Renal pelvis (tissue), 12 donors: Measurements from ENCODE around the gene RAB30. TPM values are rescaled to one million over a fixed set of nuclear protein-coding genes. Genes with fewer than 3 reads are reported as not detected.

Experiments
- DNase-seq: peaks from one replicate; pipeline ENCODE4 v3.0.0-alpha.2; 2013
- long read RNA-seq, 16 experiments: transcript quantifications; one replicate each; lab custom pipeline, GENCODE V29; 2026
- polyA plus RNA-seq, 3 donors: library from polyadenylated mRNA; unstranded; fragments of 120-200 nt; gene quantifications; one replicate each; pipeline ENCODE4 v1.2.1, GENCODE V29; 2013; ENCODE audit not compliant: insufficient read length in 3 of 3

Gene RAB30
- 1 to 10 TPM; 7.5 to 8.7 (median 7.5) TPM for polyA plus RNA-seq
- long read RNA-seq, donor 1, partial matches to known transcripts: 0 of 1 reads
- long read RNA-seq, donor 1, other reads (novel, unspliced or antisense): 0 of 1 reads
- long read RNA-seq, donor 2, partial matches to known transcripts: 0 of 2 reads
- long read RNA-seq, donor 2, other reads (novel, unspliced or antisense): 0 of 2 reads
- long read RNA-seq, donor 3, partial matches to known transcripts: 0 of 3 reads
- long read RNA-seq, donor 3, other reads (novel, unspliced or antisense): 0 of 3 reads
- long read RNA-seq, donor 4, partial matches to known transcripts: 0 of 2 reads
- long read RNA-seq, donor 4, other reads (novel, unspliced or antisense): 0 of 2 reads
- long read RNA-seq, donor 5, partial matches to known transcripts: 0 of 1 reads
- long read RNA-seq, donor 5, other reads (novel, unspliced or antisense): 0 of 1 reads
- long read RNA-seq, donor 6, full-length matches to known transcripts: 1 of 116 reads
- long read RNA-seq, donor 6, partial matches to known transcripts: 115 of 116 reads
- long read RNA-seq, donor 6, other reads (novel, unspliced or antisense): 0 of 116 reads
- long read RNA-seq, donor 7, partial matches to known transcripts: 0 of 3 reads
- long read RNA-seq, donor 7, other reads (novel, unspliced or antisense): 0 of 3 reads
- long read RNA-seq, donor 8, full-length matches to known transcripts: 1 of 1 reads
- long read RNA-seq, donor 8, partial matches to known transcripts: 0 of 1 reads
- long read RNA-seq, donor 8, other reads (novel, unspliced or antisense): 0 of 1 reads
- long read RNA-seq, donor 9: 0 reads
- long read RNA-seq, donor 10, partial matches to known transcripts: 20 of 21 reads
- long read RNA-seq, donor 10, other reads (novel, unspliced or antisense): 0 of 21 reads
- long read RNA-seq, donor 11, partial matches to known transcripts: 0 of 3 reads
- long read RNA-seq, donor 11, other reads (novel, unspliced or antisense): 0 of 3 reads
- long read RNA-seq, donor 12, partial matches to known transcripts: 0 of 3 reads
- long read RNA-seq, donor 12, other reads (novel, unspliced or antisense): 0 of 3 reads
- long read RNA-seq, donor 13: 0 reads
- long read RNA-seq, donor 14: 0 reads
- long read RNA-seq, donor 15, partial matches to known transcripts: 0 of 6 reads
- long read RNA-seq, donor 15, other reads (novel, unspliced or antisense): 0 of 6 reads
- long read RNA-seq, donor 16, partial matches to known transcripts: 0 of 3 reads
- long read RNA-seq, donor 16, other reads (novel, unspliced or antisense): 0 of 3 reads

GRCh38 chr11:83071567-83072349 lies at the start of gene RAB30:
Gene RAB30, minus strand, starts transcription at chr11:83071897. Its CDS starts 74,581 bp downstream, at chr11:82997316.
- peak; percentile 100 for DNase-seq

DNA sequence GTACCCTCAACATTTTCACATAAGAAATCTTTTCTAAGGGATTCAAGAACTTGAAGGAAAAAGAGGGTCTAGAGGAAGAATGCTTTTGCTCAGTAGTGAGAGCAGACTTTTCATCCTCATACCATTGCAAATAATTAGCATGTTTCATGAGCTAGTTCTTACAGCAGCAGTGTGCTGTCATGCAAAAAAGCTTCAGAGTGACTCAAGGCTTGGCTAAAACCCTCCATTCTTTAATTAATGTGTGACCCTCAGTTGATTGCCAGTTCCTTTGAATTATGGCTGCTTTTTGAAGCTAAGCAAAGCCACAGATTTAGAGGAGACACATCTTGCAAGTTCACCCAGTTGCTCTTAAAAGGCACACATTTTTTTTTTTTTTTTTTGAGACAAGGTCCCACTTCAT lies 48.6 kb upstream of the RAB30 start:
- DNase-seq: no peak

DNA sequence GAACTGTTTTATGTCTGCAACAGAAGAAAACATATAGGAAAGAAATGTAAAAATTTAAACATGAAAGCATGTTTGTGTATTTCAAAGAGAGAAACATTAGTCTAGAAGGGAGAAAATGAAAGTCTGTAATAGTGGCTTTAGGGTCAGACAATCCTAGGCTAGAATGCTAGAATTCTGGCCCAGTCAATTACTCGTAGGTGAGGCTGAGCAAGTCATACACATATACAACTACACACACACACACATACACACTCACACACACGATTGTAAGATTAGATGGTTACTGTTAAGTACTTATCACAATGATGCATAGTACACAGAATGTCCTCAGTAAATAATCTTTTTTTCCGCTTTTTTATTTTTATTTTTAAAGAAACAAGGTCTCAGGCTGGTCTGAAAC lies 47.5 kb upstream of the RAB30 start:
- no peak for DNase-seq

- DNase-seq: no peak
Observed at GRCh38 chr11:83118814-83119213, 47.1 kb upstream of the RAB30 start.

- no peak for DNase-seq
Observed at GRCh38 chr11:83116015-83116641, 44.4 kb upstream of the RAB30 start.

GRCh38 chr11:83115551-83115950 lies 43.9 kb upstream of the RAB30 start:
- no peak for DNase-seq

DNA sequence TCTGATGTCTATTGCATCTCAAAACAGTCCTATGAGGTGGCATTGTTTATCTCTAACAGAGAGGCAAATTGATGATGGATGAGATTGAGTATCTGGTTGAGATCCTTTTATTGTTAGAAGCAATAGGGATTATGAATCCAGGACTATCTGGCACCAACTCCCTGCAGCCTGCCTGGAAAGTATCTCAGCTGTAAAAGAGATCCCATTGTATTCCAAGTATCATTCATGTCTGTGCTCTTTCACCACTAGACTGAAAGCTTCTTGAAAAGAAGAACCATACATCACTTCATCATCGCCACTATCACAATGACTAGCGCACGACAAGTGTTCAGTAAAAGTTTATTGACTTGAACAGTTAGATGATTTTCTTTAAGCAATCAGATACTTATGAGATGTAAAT lies 43.3 kb upstream of the RAB30 start:
- no peak for DNase-seq

- DNase-seq: no peak
Observed at GRCh38 chr11:83112886-83113285, 41.2 kb upstream of the RAB30 start.

- no peak for DNase-seq
Observed at GRCh38 chr11:83105168-83105567, 33.5 kb upstream of the RAB30 start.

DNA sequence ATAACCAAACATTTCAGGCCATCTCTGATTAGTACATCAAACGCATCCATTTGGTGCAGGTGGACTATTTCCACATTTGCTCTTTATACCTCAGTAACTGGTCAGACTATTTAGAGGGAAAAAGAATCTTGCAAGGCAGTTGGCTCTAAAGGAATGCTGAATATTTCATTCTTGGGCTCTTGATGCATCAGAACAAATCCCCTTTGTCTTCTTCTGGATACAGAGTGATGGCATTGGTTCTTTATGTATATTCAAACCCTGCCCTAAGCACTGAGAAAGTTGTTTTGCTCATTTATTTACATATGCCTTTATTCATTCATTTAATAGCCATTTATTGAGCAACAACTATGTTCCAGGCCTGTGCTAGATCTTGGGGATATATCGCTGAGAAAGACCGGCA lies 31.1 kb upstream of the RAB30 start:
- DNase-seq: no peak

DNA sequence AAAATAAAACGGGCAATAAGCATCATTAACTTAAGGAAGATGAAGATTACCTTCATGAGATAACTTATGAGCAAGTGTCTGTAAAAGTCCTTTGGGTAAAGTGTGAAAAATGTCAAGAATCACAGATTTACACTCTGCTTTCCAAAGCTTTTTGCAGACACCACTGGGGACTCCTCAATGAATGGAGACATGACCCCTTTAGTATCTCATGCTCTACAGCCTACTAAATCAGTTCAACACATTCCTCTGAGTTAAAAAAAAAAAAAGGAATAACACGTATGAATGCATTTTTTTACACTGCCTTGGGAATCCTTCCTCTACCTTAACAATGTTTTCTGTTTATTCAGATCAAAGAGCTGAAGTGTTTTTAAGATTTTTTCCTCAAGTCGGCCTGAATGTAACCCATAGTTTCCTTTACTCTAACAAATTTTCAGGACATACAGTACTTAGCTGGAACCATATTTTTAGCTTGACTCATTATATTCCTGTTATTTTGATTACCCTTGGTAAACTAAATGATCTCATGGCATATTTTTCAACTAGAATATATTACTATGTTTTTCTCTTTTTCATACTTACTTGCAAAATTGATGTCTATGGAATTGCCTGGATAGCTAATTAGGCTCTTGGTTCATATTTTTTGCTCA lies 25.9 kb upstream of the RAB30 start:
- DNase-seq: no peak

DNA sequence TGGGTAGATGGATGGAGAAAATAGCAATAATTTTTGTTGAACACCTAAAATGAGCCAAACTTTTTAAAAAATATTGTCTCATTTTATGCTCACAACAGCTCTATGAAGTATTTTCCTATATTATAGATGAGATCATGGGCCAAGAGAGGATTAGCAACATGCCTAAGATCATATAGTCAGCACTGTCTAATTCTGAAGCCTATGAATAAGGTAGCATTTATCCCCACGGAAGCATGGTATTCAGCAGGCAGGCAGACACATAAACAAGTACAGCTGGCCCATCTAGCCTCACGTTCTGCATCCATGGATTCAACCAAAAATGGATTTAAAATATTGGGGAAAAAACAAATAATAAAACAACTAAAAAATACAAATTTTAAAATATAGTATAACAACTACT lies 21.9 kb upstream of the RAB30 start:
- DNase-seq: no peak

DNA sequence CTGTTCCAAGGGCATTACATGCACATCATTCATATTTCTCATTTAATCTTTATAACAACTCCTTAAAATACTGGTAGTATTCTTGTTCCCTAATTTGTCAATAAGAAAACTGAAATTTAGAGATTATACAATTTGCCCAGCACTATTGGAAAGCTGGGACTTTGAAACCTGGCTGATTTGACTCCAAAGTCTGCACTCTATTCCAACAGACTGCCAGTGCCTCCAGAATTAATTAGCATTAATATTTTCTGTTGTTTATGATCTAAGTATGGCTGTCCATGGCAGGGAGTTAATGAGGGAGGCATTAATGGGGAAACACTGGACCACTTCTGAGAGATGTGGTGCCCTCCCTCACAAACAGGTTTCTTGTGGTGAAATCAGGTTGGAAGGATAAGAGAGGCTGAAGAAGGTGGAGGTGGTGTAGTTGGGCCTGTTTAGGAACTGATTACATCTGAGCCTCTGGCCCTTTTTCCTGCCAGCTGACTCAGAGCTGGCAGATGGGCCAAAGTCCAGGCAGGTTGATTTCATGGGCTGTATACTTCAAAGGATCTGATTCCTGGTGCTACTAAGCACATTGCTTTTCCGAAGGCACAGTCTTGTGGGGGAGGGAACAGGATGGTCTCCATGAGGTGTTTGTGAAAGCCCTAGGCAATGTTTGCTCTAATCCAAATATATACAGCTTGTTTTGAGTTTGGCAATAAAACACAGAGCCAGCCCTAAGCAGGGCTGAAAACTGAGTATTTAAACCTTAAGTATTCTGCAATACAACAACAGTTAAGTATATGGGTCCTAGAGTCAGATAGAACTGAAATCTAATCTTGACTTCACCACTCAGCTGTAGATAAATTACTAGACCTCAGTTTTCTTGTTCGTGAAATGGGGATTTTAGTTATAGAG lies 21.0 kb upstream of the RAB30 start:
- DNase-seq: peak; percentile 71

DNA sequence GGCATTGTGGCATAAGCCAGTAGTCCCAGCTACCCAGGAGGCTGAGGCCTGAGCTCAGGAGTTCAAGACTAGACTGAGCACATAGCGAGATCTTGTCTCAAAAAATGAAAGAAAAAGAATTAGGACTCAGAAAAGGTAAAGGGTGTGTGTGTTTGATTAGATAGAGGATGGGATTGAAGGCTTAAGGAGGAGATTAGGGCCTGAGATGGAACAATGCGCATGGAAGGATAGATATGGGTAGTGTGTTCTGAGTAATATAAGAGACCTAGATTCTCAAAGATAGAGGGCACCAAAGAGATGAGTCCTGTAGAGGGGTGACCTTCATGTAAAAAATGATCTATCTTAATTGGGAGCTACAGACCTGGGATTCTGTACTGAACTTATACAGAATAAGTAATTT lies 17.3 kb upstream of the RAB30 start:
- DNase-seq: no peak

GRCh38 chr11:83087035-83087434 lies 15.3 kb upstream of the RAB30 start:
- DNase-seq: no peak

- no peak for DNase-seq
Observed at GRCh38 chr11:83079820-83080219, 8.1 kb upstream of the RAB30 start.

GRCh38 chr11:83078269-83078668 lies 6.6 kb upstream of the RAB30 start:
- DNase-seq: no peak

DNA sequence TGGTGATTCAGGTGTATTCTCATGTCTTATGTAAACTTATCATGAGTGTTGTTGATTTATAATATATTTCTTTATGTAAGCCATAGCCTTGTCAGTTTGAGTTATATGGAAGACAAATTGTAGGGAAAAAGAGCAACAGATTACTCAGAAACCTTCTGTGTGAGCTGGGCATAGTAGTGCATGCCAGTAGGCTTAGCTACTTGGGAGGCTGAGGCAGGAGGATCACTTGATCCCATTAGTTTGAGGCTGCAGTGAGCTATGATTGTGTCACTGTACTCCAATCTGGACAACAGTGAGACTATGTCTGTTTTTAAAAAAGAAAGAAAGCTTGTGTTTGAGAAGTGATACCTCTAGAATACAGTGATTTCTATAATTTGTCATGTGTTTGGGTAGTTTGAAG lies 2.2 kb upstream of the RAB30 start:
- DNase-seq: no peak

DNA sequence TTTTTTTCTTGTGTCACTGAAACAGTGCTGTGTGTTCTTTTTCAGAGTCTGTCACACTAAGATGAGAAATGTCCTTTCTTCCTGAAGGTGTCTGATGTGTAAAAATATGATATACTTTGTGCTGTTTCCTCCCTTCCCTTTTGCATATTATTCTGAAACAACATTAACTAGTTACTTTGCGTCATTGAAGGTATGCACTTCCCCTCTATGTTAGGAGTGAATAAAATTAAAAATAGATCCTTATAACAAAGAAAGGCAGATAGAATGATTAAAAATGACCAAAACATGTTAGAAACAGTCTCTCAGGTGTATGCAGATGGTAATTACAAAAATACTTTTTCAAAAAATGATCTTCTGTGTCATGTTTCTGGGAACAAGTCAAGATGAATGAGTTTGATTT lies 1.6 kb upstream of the RAB30 start:
- no peak for DNase-seq
